Measurements from ENCODE around the gene FAM83C. TPM values are rescaled to one million over a fixed set of nuclear protein-coding genes. Genes with fewer than 3 reads are reported as not detected.

Gene FAM83C
- total RNA-seq, 1 experiment from 2014 or later = not detected

GRCh38 chr20:35292504-35293285 is 470 bp upstream of the FAM83C start (continued):
- TF ChIP-seq AFF4 (CRISPR knock-in tag; IDR thresholded peaks at IDR 0.05; ENCODE audit: borderline replicate concordance) = no peak
- TF ChIP-seq ZNF425 (CRISPR knock-in tag; conservative IDR thresholded peaks at IDR 0.05) = no peak
- no peak for TF ChIP-seq TEAD4 (CRISPR knock-in tag; IDR thresholded peaks at IDR 0.05)
- no peak for TF ChIP-seq ZBTB43 (CRISPR knock-in tag; IDR thresholded peaks at IDR 0.05)
- TF ChIP-seq CDX4 (CRISPR knock-in tag; IDR thresholded peaks at IDR 0.05; ENCODE audit: borderline replicate concordance) = no peak
- TF ChIP-seq FOXP4 (CRISPR knock-in tag; IDR thresholded peaks at IDR 0.05) = no peak

- H3K4me1 Mint-ChIP-seq = peaks cover 1% of the 10 kb centered on the region
- no peaks in the 10 kb centered on the region for H3K36me3 Mint-ChIP-seq
- no peak for DNase-seq (ENCODE audit: low spot score)
- ATAC-seq = no peak
- POLR2A ChIA-PET = no interaction called here
- H3K27me3 Mint-ChIP-seq (ENCODE audit: low read depth) = no peaks in the 10 kb centered on the region; the same call in none of the 2 replicates
- no peak overlapping the region for H3K4me3 Mint-ChIP-seq
- CTCF ChIA-PET = interaction anchor here (0.5 to 6.2 kb wide), 4 partner anchors 12 to 260 kb away, joined by 3 to 36 read pairs (median 3); no protein-coding TSS in a partner anchor
- no peaks in the 10 kb centered on the region for H3K9me3 Mint-ChIP-seq
- no peak overlapping the region for H3K27ac Mint-ChIP-seq
- TF ChIP-seq E2F5 (CRISPR knock-in tag; IDR thresholded peaks at IDR 0.05) = no peak
- no peak for TF ChIP-seq ARID4B (CRISPR knock-in tag; IDR thresholded peaks at IDR 0.05; ENCODE audit: borderline replicate concordance)
- no peak for TF ChIP-seq ZNF281 (CRISPR knock-in tag; IDR thresholded peaks at IDR 0.05)
- no peak for TF ChIP-seq ZBTB43 (CRISPR knock-in tag; IDR thresholded peaks at IDR 0.05)
- TF ChIP-seq CDX4 (CRISPR knock-in tag; IDR thresholded peaks at IDR 0.05; ENCODE audit: borderline replicate concordance) = no peak
- no peak for TF ChIP-seq MXD4 (CRISPR knock-in tag; IDR thresholded peaks at IDR 0.05; ENCODE audit: borderline replicate concordance)
These were observed 1.3 kb downstream of the FAM83C start for GRCh38 chr20:35290887-35291417.
